Measurements from ENCODE around the gene LIN7A.

LIN7A gene, protein sequence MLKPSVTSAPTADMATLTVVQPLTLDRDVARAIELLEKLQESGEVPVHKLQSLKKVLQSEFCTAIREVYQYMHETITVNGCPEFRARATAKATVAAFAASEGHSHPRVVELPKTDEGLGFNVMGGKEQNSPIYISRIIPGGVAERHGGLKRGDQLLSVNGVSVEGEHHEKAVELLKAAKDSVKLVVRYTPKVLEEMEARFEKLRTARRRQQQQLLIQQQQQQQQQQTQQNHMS

DNA sequence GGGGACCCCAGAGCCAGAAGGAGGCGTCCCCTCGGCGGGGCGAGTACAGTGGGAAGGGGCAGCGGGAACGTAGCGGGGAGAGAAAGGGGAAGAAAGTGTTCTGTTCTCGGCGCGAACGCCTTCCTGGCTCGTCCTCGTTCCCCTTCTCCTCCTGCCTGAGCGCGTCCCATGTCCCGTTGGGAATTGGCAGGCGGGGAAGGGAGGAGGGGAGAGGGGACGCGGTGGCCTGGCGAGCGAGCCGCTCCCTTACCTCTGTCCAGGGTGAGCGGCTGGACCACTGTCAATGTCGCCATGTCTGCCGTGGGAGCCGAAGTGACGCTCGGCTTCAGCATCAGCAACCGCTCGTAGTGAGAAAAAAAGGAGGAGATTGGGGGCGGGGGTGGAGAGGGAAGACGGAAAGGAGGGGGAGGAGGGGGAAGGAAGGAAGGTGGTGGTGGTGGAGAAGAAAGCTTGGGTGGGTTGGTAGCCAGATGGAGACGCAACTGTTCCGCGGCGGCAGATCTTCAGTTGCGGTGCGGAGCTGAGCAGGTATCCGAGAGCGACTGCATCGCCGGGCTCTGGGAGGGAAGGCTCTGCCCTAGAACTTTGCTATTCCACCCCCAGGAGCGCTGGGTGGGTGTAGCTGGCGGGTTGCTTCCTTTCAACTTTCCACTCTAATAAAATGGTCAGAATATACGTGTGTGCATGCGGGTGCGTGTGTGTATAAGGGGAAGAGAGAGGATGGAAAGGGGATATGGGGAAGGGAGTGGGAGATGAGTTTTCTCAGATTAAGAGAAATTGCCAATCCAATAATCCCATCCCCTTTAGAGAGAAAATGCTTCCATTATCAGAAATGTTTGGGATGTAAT, at the start of gene LIN7A:
TSS of gene LIN7A (minus strand) at position 544 of the 848 bp plus-strand sequence. CDS start at position 332, 212 bp downstream.
- H3K9me3 ChIP-seq (ENCODE audit: insufficient read depth, low read length): no peaks in the 10 kb centered on the region
- no peak within 1 kb of the TSS for H3K4me2 ChIP-seq (ENCODE audit: low read length)
- H2AFZ ChIP-seq (ENCODE audit: low read depth, low read length): no peak within 1 kb of the TSS
- H3K9ac ChIP-seq (ENCODE audit: low read length): no peak within 1 kb of the TSS
- no peaks in the 10 kb centered on the region for H3K79me2 ChIP-seq (ENCODE audit: low read length)
- no peak for TF ChIP-seq EZH2phosphoT487 (IDR thresholded peaks at IDR 0.05; ENCODE audit: low read depth)
- TF ChIP-seq, protein P1, sequence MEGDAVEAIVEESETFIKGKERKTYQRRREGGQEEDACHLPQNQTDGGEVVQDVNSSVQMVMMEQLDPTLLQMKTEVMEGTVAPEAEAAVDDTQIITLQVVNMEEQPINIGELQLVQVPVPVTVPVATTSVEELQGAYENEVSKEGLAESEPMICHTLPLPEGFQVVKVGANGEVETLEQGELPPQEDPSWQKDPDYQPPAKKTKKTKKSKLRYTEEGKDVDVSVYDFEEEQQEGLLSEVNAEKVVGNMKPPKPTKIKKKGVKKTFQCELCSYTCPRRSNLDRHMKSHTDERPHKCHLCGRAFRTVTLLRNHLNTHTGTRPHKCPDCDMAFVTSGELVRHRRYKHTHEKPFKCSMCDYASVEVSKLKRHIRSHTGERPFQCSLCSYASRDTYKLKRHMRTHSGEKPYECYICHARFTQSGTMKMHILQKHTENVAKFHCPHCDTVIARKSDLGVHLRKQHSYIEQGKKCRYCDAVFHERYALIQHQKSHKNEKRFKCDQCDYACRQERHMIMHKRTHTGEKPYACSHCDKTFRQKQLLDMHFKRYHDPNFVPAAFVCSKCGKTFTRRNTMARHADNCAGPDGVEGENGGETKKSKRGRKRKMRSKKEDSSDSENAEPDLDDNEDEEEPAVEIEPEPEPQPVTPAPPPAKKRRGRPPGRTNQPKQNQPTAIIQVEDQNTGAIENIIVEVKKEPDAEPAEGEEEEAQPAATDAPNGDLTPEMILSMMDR (IDR thresholded peaks at IDR 0.05; ENCODE audit: low read depth, low read length): no peak
- H3K27ac ChIP-seq (ENCODE audit: low read length): no peak within 1 kb of the TSS
- no peaks in the 10 kb centered on the region for H3K36me3 ChIP-seq (replicated peaks; ENCODE audit: low read depth, low read length)
- no peaks in the 10 kb centered on the region for H3K4me1 ChIP-seq (ENCODE audit: low read length)
- H3K4me3 ChIP-seq (ENCODE audit: low read length): no peak within 1 kb of the TSS
- no peaks in the 10 kb centered on the region for H3K27me3 ChIP-seq (ENCODE audit: low read depth, low read length)
- H4K20me1 ChIP-seq (ENCODE audit: insufficient read depth, low read length): no peaks in the 10 kb centered on the region

DNA sequence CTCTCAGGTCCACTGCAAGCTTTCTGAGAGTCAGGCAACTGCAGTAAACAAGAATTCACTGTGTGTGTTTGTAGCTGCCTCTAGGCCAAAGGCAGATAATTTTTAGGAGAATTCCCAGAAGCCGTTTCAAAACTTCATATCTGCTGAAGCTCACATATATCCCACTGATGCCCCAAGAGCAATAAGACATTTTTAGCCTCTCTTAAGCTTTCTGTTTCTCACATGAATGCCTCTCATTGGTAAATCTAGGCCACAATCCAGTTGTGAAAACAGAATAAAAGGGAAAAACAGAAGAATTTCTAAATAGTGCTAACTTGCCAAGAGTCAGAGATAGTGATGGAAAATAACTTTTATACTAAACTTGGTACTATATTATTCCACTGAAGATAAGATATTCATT, 48.5 kb upstream of the LIN7A start:
- H3K4me2 ChIP-seq (ENCODE audit: low read length): no peak overlapping the region
- no peaks in the 10 kb centered on the region for H4K20me1 ChIP-seq (ENCODE audit: insufficient read depth, low read length)
- H3K4me3 ChIP-seq (ENCODE audit: low read length): no peak overlapping the region
- no peaks in the 10 kb centered on the region for H3K27me3 ChIP-seq (ENCODE audit: low read depth, low read length)
- H3K9ac ChIP-seq (ENCODE audit: low read length): no peak overlapping the region
- TF ChIP-seq, protein P1 (IDR thresholded peaks at IDR 0.05; ENCODE audit: low read depth, low read length): no peak
- no peak for TF ChIP-seq EZH2phosphoT487 (IDR thresholded peaks at IDR 0.05; ENCODE audit: low read depth)
- H3K36me3 ChIP-seq (replicated peaks; ENCODE audit: low read depth, low read length): no peaks in the 10 kb centered on the region
- H3K4me1 ChIP-seq (ENCODE audit: low read length): no peaks in the 10 kb centered on the region
- no peak overlapping the region for H2AFZ ChIP-seq (ENCODE audit: low read depth, low read length)
- H3K79me2 ChIP-seq (ENCODE audit: low read length): no peaks in the 10 kb centered on the region
- no peaks in the 10 kb centered on the region for H3K9me3 ChIP-seq (ENCODE audit: insufficient read depth, low read length)
- no peak overlapping the region for H3K27ac ChIP-seq (ENCODE audit: low read length)

DNA sequence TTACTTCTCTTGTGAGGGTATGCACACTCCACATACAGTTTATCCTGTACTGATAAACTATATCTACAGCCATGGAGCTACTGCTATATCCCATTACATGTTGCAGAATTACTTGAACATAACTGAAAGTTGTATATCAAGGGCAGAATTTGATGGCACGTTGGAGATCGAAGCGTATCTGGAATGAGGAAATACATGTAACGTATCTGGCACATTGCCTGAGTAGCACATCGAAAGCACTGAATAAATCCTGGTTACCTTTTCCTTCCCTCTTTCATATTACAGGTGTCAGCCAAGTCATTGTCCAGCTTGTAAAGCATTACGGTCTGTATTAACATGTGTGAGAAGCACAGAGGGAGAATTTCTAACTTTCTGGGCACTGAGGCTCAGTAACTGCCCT, 42.1 kb upstream of the LIN7A start:
- H2AFZ ChIP-seq (ENCODE audit: low read depth, low read length): no peak overlapping the region
- no peak overlapping the region for H3K4me2 ChIP-seq (ENCODE audit: low read length)
- no peaks in the 10 kb centered on the region for H3K36me3 ChIP-seq (replicated peaks; ENCODE audit: low read depth, low read length)
- H3K79me2 ChIP-seq (ENCODE audit: low read length): no peaks in the 10 kb centered on the region
- H3K27ac ChIP-seq (ENCODE audit: low read length): no peak overlapping the region
- H3K27me3 ChIP-seq (ENCODE audit: low read depth, low read length): no peaks in the 10 kb centered on the region
- H3K4me3 ChIP-seq (ENCODE audit: low read length): no peak overlapping the region
- H3K4me1 ChIP-seq (ENCODE audit: low read length): no peaks in the 10 kb centered on the region
- no peak for TF ChIP-seq EZH2phosphoT487 (IDR thresholded peaks at IDR 0.05; ENCODE audit: low read depth)
- TF ChIP-seq, protein P1 (IDR thresholded peaks at IDR 0.05; ENCODE audit: low read depth, low read length): no peak
- no peaks in the 10 kb centered on the region for H4K20me1 ChIP-seq (ENCODE audit: insufficient read depth, low read length)
- H3K9me3 ChIP-seq (ENCODE audit: insufficient read depth, low read length): no peaks in the 10 kb centered on the region
- no peak overlapping the region for H3K9ac ChIP-seq (ENCODE audit: low read length)

DNA sequence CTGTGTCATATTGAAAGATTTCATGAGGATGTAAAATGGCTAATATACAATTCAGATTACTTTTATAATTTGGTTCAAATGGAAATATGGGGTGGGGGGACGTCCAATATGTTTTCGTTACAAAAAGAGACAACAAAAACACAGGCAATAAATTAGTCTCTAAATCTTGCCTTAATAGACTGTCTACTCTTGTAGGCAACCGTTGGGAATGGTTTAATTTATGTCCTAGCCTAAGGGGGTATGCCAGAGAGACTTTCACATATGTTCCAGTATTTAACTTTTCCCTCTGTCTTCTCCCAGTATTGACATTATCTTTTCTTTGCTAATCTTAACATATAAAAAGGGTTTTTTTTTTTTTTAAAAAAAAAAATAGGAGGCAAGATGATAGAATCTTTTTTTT, 41.5 kb upstream of the LIN7A start:
- Histone ChIP-seq H3K9me3 (ENCODE audit: insufficient read depth, low read length) (no peaks in the 10 kb centered on the region), H3K27ac (ENCODE audit: low read length) (no peak overlapping the region), H4K20me1 (ENCODE audit: insufficient read depth, low read length) (no peaks in the 10 kb centered on the region), H3K36me3 (replicated peaks; ENCODE audit: low read depth, low read length) (no peaks in the 10 kb centered on the region), H3K4me2 (ENCODE audit: low read length) (no peak overlapping the region), H3K27me3 (ENCODE audit: low read depth, low read length) (no peaks in the 10 kb centered on the region), H3K9ac (ENCODE audit: low read length) (no peak overlapping the region), H3K4me3 (ENCODE audit: low read length) (no peak overlapping the region), H2AFZ (ENCODE audit: low read depth, low read length) (no peak overlapping the region), H3K4me1 (ENCODE audit: low read length) (no peaks in the 10 kb centered on the region), H3K79me2 (ENCODE audit: low read length) (no peaks in the 10 kb centered on the region)
- TF ChIP-seq EZH2phosphoT487 (IDR thresholded peaks at IDR 0.05; ENCODE audit: low read depth): no peak
- TF ChIP-seq, protein P1 (IDR thresholded peaks at IDR 0.05; ENCODE audit: low read depth, low read length): no peak

Data from OCI-LY3 (cell line).